IPS DF 19.7 (cell line): ENCODE data around the gene EEFSEC.

Experiments
- DNase-seq: peaks from one replicate; pipeline ENCODE4 v3.0.0-alpha.2; 2013; ENCODE audit warnings: low read depth, low spot score

EEFSEC gene

DNA sequence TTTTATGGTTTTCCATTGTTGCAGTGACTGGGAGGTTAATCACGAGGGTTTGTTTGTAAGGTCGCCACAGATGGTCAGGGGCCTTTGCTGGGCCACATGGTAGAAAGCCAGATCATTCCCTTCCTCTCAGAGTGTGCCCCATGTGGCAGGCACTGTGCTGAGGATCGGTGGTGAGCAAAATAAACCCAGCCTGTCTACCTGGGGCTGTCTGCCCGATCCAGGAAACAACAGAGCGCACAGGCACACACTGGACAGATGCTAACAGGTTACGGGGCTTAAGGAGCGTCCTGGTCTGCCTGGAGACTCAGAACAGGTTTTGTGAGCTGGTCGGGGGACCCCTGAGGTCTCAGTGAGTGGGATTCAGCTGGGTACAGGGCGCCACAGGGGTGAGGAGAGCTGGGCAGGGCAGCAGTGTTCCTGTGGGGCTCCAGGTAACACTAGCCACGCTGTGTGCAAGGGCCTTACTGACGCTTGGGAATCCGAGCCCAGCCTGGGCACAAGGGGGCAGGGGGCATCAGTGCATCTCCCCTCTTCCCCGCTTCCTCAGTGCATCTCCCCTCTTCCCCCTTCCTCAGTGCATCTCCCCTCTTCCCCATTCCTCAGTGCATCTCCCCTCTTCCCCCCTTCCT lies 177.0 kb downstream of the EEFSEC start:
- no peak for DNase-seq

DNA sequence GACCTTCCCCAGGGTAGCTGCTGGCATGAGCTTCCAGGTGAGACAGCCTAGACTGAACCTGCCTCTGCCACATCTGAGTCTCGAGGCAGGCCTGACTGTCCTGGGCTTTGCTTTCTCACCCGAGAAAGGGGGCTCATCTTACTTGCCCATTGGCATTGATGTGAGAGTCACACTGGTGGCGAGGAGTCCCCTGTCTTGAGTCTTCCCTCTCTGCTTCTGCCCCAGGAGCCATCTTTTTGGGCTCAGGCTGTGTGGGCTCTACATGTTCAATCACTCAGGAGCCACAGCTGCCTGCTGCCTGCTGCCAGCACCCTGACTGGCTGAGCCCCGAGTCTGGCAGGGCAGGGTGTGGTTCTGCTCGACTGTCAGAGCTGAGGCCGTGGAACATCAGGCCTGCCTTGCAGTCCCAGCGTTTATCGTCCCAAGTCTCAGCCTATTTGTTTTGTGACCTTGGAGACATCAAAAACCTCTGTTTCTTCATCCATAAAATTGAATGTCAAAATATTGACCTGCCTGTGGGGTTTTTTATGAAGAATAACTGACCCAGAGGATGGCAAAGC lies 180.9 kb downstream of the EEFSEC start:
- no peak for DNase-seq

DNA sequence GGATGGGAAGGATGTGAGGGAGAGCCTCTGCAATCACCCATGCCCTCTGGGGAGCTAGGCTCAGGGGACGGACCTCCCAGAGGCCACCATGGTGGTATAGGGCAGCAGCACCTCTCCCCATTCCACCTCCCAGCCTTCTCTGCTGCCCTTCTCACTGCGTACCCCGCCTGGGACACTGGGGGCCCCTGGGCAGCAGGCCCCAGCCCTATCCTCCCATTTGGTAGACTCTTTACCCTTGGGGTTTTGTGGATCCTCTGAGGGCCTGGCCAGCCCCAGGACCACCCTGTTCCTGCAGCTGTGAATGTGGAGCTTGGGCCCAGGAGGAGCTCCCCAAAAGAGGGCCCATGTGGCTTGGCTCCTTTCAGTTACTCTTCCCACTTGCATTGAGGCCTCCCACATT lies 181.5 kb downstream of the EEFSEC start:
- no peak for DNase-seq

DNA sequence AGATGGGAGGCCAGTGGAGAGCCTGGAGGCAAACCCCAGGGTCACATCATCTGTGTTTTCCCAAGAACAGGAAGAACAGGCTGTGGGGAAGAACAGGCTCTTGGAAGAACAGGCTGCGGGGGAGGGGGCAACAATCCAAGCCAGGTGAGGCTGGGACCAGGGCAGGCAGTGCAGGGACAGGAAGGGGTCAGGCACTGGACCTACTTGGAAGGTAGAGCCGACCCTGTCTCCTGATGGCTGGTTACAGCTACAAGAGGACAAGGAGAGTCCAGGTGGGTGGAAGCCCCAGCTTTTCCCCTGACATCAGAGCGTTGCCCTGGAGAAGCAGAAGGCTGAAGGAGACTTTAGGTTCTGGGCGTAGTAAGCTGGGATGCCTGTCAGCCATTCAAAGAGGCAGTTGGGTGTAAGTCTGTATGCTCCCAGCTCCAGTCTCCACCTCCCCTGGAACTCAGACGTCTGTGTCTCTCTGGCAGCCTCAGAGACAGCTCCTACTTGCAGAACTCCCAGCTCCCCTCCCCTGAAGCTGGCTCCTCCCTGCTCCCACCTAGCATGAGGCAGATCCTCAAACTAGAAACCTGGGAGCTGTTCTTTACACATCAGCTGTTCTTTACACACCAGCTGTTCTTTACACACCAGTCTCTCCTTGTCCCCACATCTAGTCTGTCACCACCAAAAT lies 182.5 kb downstream of the EEFSEC start:
- DNase-seq, result no peak

DNA sequence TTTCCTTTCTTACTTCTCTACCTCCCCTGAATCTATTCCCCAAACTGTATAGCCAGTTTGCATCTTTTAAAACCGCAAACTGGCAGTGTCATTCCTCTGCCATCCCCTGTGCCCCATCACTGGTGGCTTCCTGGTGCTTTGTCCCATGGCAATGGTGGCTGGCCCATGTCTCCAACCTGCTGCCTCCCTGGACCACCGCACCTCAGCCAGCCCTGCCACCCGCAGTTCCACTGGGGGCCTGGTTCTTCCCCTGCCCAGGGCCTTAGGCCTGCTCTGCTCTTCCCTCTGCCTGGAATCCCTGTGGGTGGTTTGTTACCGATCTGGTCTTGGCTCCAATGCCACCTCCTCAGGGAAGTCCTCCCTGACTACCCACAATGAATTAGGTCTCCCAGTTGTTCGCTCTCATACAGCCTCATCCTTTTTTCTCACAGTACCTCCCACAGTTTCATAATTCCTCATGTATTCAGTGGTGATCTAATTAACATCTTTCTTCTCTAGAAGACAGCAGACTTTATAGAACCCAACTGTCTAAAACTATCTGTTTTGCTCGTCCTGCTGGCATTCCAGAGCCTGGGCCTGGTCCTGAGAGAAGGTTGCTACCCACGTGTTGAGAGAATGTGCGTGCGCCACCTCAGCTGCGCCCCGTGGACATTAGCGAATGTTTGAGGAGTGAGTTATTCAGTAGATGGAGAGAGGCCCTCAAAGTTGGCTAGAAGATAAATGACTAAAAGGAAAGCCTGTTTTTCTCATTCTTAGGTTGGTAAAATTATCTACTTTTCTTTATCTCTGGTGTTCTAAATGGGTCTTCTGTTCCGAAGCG lies 183.3 kb downstream of the EEFSEC start:
- no peak for DNase-seq

DNA sequence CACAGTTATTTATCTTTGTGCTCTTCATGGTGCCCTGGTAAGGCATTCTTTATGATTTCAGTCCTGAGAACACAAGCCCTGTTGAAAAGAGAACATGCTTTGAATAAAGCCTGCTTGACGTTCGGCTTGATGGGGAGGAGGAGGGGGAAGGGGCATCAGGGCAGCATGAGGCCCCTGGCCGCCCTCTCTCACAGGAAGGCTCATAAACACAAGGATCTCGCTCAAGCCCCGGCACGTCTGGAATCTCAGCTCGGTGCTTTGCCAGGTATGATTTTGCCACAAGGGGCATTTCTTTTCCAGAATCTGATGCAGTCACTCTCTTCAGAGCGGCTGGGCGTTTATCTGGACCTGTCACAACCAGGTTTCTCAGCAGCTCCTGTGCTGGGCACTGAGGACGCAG lies 184.0 kb downstream of the EEFSEC start:
- DNase-seq, result no peak

DNA sequence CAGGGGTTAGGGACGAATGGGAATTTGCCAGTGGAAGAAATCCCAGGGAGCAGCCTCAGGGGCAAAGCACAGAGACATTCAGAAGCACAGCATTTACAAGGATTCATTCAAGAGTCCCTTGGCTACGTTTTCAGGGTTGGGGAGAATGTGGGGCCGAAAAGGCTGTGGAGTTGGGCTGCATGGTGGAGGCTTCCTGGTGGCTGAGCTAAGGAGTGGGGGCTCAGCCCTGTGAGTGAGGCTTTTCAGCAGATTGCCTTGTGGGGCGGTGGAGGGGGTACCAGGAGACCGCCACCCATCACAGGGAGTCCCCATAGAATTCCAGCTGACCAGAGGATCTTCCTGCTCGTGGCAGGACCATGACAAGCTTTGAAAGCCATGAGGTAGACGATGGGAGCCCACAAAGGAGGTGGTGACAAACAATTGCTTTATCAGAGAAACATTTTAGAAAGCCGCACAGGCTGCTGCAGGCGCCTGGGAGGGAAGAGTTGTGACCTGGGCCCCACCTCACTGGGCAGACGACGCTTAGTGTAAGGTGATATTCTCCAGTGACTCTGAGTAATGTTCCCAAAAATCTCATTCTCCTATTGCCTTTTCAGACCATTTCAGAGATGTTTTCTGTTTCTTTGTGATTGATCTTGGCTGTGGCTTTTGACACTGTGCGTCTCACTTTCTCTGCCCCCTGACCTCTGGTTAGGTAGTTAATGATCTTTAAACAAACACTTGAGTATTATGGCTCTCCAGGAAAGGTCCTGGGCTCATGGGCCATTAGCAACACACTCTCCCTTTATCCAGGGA lies 185.5 kb downstream of the EEFSEC start:
- no peak for DNase-seq

DNA sequence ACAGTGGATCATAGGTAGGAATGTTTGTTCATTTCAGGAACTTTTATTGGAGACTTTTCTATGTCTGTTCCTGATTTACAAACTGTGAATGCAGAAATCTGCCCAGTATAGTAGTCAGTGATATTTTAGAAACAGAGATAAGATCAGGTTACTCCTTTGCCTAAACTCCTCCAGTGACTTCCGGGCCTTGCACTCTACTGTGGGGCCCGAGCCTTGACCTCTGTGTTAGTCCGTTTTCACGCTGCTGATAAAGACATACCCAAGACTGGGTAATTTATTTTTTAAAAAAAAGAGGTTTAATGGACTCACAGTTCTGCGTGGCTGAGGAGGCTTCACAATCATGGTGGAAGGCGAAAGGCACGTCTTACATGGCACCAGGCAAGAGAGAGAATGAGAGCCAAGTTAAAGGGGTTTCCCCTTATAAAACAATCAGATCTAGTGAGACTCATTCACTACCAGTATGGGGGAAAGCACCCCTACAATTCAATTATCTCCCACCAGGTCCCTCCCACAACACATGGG lies 186.3 kb downstream of the EEFSEC start:
- no peak for DNase-seq

DNA sequence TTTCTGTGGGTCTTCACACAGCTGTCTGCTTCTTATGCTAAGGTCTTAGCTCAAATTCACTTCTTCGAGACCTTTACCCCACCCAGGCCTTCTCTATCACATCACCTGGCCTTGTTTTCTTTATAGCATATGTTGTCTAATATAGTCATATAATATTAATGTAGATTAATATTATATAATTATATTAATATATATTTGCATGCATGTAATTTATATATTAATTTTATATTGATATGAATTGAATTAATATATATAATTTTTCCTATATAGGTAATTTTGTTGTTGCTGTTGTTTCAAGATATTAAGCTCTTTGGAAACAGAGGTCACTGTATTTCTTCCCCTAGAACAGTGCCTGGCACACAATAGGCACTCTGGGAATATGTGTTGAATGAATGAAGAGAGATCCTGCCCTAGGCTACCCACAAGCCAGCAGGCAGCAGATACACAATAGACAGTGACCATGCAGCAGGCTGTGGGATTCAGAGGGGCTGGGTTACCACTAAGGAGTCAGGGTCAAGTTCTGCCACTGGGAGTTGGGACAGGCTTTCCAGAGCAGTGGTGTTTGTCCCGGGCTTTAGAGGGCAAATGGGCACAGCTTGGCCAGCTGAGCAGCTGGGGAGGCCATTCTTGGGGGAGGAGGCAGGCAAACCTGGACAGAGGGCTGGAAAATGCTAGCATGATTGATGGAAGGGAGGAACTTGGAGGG lies 187.1 kb downstream of the EEFSEC start:
- DNase-seq, result no peak

DNA sequence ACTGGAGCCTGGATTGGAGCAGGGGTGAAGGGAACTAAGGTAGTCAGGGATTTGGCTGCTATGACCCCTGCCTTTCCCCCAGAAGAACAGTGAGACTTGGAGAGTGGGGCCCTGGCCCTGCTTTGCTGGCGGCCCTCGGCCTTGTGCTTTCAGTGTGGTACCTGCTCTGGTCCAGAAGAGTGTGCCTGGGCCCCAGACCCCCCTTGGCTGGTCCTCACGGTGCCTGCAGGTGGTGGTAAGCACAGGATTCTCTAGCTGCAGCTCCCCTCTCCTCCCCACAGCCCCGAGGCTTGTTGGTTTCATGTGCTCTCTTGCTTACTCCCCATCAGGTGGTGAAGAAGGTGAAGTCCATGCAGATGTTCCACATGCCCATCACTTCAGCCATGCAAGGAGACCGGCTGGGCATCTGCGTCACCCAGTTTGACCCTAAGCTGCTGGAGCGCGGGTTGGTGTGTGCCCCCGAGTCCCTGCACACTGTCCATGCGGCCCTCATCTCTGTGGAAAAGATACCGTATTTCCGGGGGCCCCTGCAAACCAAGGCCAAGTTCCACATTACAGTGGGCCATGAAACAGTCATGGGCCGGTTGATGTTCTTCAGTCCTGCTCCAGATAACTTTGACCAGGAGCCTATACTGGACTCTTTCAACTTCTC lies 187.7 kb downstream of the EEFSEC start:
- no peak for DNase-seq

DNA sequence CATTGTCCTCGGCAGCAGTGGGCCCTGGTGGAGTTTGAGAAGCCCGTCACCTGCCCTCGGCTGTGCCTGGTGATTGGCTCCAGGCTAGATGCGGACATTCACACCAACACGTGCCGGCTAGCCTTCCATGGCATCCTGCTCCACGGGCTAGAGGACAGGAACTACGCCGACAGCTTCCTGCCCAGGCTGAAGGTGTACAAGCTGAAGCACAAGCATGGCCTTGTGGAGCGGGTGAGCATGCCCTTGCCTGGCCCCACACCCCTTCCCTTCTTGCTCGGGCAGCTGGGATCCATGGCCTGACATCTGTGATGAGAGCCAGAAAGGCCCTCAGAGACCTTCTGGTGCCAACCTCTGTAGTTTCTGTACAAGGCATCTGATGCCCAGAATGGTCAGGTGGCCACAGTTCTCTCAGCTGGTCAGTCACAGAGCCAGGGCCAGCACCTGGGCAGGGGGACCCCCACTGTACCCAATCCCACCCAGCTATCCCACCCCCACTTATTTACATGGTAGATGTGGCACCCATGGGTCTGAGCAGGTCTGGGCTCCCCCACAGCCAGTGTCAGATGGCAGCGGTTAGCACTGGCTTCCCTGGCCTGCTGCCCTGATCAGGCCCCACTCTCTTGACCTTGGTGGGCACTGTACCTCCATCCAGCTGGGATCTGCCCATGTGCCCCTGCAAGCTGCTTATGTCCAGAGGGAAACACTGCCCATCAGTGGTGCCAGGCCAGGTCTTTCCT lies 188.5 kb downstream of the EEFSEC start:
- no peak for DNase-seq

DNA sequence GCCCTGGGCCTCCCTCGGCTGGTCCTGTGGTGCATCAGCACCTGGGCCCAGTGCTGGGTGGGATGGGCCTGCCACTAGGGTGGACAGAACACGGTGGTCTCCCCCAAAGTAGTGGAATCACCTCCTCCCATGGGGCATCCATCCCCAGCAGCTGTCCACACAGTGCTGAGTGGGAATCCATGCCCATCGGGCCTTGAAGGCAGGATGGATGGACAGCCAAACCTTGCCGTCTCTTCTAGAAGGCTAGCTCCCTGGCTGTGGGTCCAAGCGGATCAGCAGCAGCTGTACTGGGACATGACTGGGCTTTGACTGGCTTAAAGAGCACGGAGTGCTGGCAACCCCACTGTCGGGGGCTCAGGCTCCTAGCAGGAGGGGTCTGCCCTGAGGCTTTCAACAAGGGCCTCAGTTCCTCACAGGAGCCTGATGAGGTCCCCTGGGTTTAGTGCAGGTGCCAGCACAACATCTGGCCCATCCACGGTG lies 189.5 kb downstream of the EEFSEC start:
- no peak for DNase-seq

DNA sequence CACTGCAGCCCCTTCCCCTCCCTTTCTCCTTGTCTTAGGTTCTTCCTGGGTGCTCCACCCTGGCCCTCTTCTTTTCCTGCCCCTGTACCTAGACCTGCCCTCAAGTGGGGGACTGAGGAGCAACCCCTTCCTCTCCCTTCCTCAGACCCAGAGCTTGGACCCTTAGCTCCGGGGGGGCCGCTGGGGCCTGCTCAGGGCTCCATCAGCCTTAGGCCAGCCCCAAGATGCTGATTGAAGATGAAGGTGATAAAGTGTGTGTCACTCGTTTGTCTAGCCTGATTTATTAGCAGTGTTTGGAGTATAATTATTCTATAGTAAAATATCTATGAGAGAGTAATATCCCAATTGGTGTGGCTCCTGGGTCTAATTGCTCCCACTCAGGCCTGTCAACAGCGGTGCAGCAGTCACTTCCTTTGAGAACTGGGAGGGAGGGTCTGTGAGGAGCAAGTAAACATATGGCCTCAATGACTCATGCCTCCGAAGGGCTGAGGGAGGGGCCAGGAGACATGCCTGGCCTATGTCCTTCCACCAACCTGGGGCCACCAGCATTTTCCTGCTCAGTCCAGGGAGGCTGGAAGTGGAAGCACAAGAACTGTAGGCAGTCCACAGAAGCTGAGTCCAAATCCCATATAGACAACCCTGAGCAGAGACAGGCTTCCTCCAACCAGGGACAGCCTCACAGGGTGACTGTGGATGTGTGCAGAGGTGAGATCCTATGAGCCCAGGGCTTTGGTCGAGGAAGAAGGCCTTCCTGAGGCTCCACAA lies 190.2 kb downstream of the EEFSEC start:
- no peak for DNase-seq

DNA sequence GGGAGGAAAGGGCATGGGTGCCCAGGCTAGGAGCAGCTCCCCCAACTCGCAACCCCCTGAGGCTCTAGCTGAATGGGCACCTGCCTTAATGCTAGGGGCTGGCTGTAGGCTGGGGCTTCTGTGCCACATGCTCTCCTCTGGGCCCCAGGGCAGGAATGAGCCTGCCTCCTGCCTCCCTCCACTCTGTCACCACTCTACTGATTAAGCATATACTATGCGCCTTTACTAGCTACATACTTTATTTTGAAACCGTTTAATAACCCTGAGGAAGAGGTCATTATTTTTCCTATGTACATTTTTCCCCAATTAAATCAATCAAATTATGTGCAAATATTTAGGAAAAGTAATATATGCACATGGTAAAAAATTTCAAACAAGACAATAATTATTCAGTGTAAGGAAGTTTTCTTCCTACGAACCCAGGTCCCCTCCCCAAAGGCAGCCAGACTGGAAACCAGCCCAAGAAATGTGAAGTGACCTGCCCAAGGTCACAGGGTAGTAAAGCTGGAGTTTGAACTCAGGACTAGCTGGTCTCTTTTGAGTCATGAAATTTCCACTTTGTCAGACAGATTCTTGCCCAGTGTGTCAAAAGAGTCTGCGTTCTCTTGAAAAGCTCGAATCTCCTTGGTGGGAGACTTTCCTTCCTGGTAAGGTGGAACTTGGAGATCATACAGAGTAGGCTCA lies 190.9 kb downstream of the EEFSEC start:
- DNase-seq, result no peak

DNA sequence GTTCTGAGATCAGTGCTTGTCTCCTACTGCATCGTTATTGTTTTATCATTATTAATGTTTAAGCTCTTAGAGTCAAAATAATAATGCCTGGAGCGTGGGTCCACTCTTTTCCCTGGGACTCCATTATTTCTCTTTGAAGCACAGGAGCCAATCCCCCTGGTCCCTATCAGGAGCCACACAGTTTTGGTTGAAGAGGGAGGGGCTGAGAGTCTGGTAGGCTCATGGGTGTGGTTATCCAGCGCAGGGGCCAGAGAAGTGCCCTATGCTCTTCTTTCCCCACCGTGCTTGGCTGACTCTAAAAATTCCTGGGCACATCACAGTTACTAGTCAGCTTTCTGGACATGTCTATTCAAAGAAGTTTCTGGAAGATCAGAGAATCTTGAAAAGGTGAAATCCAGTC lies 191.9 kb downstream of the EEFSEC start:
- DNase-seq, result no peak

DNA sequence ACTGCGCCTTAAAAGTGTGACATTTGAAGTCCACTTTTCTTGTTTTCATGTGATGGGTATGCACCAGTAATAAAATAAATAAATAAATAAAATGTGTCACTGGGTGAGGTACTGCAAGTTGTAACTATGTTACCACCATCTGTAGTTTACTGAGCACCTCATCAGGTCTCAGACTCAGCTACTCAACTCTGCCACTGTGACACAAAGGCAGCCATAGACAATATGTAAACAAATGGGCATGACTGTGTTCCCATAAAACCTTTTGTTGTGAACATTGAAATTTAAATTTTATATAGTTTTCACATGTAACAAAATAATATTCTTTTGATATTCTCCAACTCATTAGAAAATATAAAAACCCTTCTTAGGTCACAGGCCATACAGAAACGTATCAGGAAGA lies 193.3 kb downstream of the EEFSEC start:
- DNase-seq, result no peak

DNA sequence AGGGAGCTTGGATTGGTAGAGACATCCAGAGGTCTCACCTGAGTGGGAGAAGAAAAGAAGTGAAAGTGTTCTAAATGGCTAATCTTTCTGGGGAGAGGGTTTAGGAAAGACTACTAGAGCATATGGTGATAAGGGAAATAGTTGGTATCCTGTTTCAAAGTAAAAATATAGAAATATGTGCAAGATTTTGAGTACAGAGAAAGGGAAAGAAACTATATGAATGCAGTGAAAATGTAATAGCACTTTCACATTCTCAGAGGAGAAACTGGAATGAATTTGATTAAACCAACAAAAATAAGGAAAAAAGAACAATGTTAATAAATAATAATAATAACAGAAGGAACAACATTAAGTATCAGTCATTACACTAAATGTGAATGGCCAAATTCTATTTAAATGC lies 194.0 kb downstream of the EEFSEC start:
- DNase-seq, result no peak

DNA sequence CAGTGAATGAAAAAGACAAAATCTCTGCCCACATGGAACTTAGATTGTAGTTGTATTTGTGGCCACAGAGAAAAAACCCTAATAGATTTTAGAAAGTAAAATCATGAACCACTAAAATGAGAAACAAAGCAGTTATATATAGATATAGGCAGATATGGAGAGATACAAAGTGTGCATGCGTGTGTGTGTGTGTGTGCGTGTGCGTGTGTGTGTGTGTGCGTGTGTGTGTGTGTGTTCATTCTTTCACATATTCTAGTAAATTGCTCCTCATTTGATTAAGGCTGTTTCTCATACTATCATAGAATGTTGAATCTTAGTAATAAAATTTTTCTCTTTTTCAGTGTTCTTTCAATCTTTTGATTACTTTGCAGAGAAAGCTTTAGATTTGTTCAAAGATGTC lies 194.8 kb downstream of the EEFSEC start:
- no peak for DNase-seq
